GM12878 (cell line): ENCODE measurements around the gene ELOVL5.

Source experiments
- CHD2 ChIP-seq: IDR thresholded peaks from 2 replicates; pipeline ENCODE4 v1.6.1; 2011; ENCODE audit warnings: low read depth, low read length, improper control_type of control experiment, borderline replicate concordance
- CHD4 ChIP-seq: fragments of 200-600 bp; sonication (generic); IDR thresholded peaks from 2 replicates; pipeline ENCODE4 v1.6.1; 2016; ENCODE audit warnings: mild to moderate bottlenecking
- RFX5 ChIP-seq: IDR thresholded peaks from 2 replicates; pipeline ENCODE4 v1.6.1; 2011; ENCODE audit warnings: low read depth, low read length, improper control_type of control experiment
- ZBED1 ChIP-seq: IDR thresholded peaks from 2 replicates; pipeline ENCODE4 v1.6.1; 2016; ENCODE audit warnings: borderline replicate concordance
- ZNF24 ChIP-seq: fragments of 450-650 bp; IDR thresholded peaks from 2 replicates; pipeline ENCODE4 v1.6.1; 2017; ENCODE audit warnings: antibody characterized with exemption, mild to moderate bottlenecking
- TF ChIP-seq, protein P1 (sequence below), 3 experiments: IDR thresholded peaks in 2 of 3; conservative IDR thresholded peaks in 1 of 3; 2 replicates each; pipeline ENCODE4 v1.5.1; 2011; ENCODE audit warnings: low read depth in 3 of 3, low read length in 3 of 3, mild to moderate bottlenecking in 3 of 3, control low read depth in 2 of 3, moderate library complexity in 2 of 3, inconsistent platforms in 1 of 3, mixed read lengths in 1 of 3; ENCODE audit not compliant: control insufficient read depth in 2 of 3, insufficient read depth in 1 of 3; ENCODE audit errors: extremely low read depth in 1 of 3

DNA sequence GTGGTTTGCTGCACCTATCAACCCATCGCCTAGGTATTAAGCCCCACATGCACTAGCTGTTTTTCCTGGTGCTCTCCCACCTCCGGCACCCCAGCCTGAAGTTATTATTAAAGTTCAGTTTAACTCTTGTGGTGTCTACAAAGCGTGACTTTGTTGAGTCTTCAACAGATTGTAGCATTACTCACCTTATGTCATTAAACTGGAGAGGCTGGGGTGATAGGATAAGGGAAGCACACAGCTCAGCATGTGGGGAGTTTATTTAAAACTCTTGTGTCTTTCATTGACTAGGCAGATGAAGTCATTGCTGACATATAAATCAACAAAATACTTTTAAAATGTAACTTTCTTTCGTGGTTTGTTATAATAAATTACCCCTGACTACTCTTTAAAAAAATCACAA, 115.4 kb downstream of the ELOVL5 start:
- TF ChIP-seq, protein P1, sequence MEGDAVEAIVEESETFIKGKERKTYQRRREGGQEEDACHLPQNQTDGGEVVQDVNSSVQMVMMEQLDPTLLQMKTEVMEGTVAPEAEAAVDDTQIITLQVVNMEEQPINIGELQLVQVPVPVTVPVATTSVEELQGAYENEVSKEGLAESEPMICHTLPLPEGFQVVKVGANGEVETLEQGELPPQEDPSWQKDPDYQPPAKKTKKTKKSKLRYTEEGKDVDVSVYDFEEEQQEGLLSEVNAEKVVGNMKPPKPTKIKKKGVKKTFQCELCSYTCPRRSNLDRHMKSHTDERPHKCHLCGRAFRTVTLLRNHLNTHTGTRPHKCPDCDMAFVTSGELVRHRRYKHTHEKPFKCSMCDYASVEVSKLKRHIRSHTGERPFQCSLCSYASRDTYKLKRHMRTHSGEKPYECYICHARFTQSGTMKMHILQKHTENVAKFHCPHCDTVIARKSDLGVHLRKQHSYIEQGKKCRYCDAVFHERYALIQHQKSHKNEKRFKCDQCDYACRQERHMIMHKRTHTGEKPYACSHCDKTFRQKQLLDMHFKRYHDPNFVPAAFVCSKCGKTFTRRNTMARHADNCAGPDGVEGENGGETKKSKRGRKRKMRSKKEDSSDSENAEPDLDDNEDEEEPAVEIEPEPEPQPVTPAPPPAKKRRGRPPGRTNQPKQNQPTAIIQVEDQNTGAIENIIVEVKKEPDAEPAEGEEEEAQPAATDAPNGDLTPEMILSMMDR (IDR thresholded peaks at IDR 0.05 in 2 of 3, conservative IDR thresholded peaks at IDR 0.05 in 1 of 3; ENCODE audit: control insufficient read depth in 2 of 3, extremely low read depth in 1 of 3, insufficient read depth in 1 of 3, low read depth in 3 of 3, low read length in 3 of 3), result no peak
- TF ChIP-seq RFX5 (no peak), CHD4 (no peak), ZBED1 (no peak), ZNF24 (no peak), CHD2 (no peak)
